ENCODE data around the gene EPOP. TPM values are rescaled to one million over a fixed set of nuclear protein-coding genes. Genes with fewer than 3 reads are reported as not detected.

Gene EPOP
- total RNA-seq, 2 donors from 2014 or later: 3.2 to 5.0 TPM

DNA sequence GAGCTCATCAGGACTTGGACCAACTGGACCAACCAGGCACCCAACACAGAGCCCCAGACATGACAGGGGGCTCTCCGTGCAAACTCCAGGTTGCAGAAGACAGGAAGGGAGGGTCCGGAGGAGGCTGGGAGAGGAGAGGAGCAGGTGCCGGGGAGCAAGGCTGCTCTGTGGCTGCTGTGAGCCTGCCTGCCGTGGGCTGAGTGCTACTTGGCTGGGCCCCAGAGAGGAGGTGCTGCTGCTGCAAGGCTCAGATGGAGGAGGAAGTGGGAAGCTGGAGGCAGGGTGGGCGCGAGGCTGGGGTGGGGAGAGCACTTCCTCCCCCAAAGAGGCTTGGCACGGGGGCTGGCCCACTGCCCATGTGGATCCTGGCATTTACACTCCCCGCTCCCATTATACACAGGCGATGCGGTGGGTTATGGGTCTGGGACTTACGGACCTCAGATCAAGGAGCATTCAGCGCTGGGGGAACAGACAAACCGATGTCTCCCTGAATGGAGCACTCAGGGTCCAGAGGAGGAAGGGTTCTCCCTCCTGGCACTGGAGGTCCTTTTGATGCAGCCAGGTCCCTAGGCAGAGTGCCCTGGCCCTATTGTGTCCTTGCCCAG, 15.9 kb downstream of the EPOP start:
- Histone ChIP-seq H3K36me3 (ENCODE audit: control insufficient read depth, insufficient read depth, low read length) (no peaks in the 10 kb centered on the region), H3K9ac (ENCODE audit: extremely low read depth, low read length, poor library complexity, severe bottlenecking) (no peak overlapping the region), H3K27me3 (ENCODE audit: control insufficient read depth, insufficient read depth, low read length, poor library complexity, severe bottlenecking) (no peaks in the 10 kb centered on the region), H3K27ac (ENCODE audit: low read depth, low read length) (no peak overlapping the region), H3K4me3 (ENCODE audit: low read length) (no peak overlapping the region), H3K4me1 (ENCODE audit: control insufficient read depth, insufficient read depth, low read length) (no peaks in the 10 kb centered on the region), H3K9me3 (ENCODE audit: control insufficient read depth, low read length) (no peaks in the 10 kb centered on the region)
- peak; percentile 49 for DNase-seq
- H3K4me1 Mint-ChIP-seq: peaks cover 6% of the 10 kb centered on the region
- H3K4me3 Mint-ChIP-seq: no peak overlapping the region
- WGBS, 2 experiments (ENCODE audit: insufficient coverage in 1 of 2, insufficient read length in 1 of 2): 88 to 92% methylated on average over 10 to 13 of the region's 13 CpGs
- TF ChIP-seq, protein P1, sequence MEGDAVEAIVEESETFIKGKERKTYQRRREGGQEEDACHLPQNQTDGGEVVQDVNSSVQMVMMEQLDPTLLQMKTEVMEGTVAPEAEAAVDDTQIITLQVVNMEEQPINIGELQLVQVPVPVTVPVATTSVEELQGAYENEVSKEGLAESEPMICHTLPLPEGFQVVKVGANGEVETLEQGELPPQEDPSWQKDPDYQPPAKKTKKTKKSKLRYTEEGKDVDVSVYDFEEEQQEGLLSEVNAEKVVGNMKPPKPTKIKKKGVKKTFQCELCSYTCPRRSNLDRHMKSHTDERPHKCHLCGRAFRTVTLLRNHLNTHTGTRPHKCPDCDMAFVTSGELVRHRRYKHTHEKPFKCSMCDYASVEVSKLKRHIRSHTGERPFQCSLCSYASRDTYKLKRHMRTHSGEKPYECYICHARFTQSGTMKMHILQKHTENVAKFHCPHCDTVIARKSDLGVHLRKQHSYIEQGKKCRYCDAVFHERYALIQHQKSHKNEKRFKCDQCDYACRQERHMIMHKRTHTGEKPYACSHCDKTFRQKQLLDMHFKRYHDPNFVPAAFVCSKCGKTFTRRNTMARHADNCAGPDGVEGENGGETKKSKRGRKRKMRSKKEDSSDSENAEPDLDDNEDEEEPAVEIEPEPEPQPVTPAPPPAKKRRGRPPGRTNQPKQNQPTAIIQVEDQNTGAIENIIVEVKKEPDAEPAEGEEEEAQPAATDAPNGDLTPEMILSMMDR (conservative IDR thresholded peaks at IDR 0.05): no peak
- H3K36me3 Mint-ChIP-seq (ENCODE audit: low read depth): no peaks in the 10 kb centered on the region
- no peak overlapping the region for H3K27ac Mint-ChIP-seq
- H3K9me3 Mint-ChIP-seq: no peaks in the 10 kb centered on the region
- peaks cover 11% of the 10 kb centered on the region for H3K27me3 Mint-ChIP-seq (ENCODE audit: insufficient read depth)

DNA sequence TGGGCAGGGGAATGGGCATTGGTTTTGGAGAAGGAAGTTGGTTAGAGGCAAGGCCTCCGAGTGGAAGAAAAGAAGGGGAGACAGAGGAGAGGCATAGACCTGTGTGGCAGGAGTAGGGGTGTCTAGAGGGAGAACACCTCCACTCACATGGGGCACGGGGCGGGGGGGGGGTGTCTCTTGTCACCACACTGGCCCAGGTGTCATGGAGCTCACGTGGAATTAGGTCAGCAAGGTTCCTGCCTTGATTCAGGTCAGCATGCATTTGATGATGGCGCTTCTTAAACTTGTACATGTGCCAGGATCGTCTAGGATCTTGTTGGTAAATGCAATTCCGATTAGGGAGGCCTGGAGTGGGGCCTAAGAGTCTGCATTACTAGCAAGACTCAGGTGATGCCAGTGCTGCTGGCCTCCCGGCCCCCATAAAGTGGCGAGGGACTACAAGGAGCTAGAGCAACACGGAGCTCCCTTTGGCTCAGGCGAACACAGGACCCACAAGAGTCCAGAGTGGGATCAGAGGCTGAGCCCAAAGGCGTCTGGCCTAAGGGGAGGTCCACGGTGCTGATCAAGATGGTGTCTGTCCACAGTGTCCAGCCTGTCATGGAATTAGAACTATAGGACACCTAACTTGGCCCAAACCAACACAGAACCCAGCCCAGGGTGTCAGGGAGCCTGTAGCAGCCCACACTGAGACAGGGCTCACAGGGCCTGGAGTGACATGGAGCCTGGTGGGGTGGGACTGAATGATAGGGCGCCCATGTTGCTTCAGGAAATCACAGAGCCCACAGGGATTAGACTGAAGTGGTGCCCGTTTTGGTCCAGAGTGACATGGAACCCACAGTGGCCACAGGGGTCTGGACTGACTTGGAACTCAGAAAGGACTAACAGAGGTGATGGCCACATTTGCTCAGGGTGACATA, 16.7 kb downstream of the EPOP start:
- Mint-ChIP-seq H3K4me1 (peaks cover 6% of the 10 kb centered on the region), H3K9me3 (no peaks in the 10 kb centered on the region), H3K27ac (no peak overlapping the region), H3K36me3 (ENCODE audit: low read depth) (no peaks in the 10 kb centered on the region), H3K27me3 (ENCODE audit: insufficient read depth) (peaks cover 13% of the 10 kb centered on the region), H3K4me3 (no peak overlapping the region)
- no peak overlapping the region for H3K9ac ChIP-seq (ENCODE audit: extremely low read depth, low read length, poor library complexity, severe bottlenecking)
- H3K27ac ChIP-seq (ENCODE audit: low read depth, low read length): no peak overlapping the region
- H3K4me1 ChIP-seq (ENCODE audit: control insufficient read depth, insufficient read depth, low read length): no peaks in the 10 kb centered on the region
- H3K27me3 ChIP-seq (ENCODE audit: control insufficient read depth, insufficient read depth, low read length, poor library complexity, severe bottlenecking): no peaks in the 10 kb centered on the region
- H3K9me3 ChIP-seq (ENCODE audit: control insufficient read depth, low read length): no peaks in the 10 kb centered on the region
- no peak overlapping the region for H3K4me3 ChIP-seq (ENCODE audit: low read length)
- peak; percentile 43 for DNase-seq
- TF ChIP-seq, protein P1 (conservative IDR thresholded peaks at IDR 0.05): no peak
- 86 to 88% methylated on average over 10 to 15 of the region's 15 CpGs for WGBS, 2 experiments (ENCODE audit: insufficient coverage in 1 of 2, insufficient read length in 1 of 2)
- H3K36me3 ChIP-seq (ENCODE audit: control insufficient read depth, insufficient read depth, low read length): no peaks in the 10 kb centered on the region

DNA sequence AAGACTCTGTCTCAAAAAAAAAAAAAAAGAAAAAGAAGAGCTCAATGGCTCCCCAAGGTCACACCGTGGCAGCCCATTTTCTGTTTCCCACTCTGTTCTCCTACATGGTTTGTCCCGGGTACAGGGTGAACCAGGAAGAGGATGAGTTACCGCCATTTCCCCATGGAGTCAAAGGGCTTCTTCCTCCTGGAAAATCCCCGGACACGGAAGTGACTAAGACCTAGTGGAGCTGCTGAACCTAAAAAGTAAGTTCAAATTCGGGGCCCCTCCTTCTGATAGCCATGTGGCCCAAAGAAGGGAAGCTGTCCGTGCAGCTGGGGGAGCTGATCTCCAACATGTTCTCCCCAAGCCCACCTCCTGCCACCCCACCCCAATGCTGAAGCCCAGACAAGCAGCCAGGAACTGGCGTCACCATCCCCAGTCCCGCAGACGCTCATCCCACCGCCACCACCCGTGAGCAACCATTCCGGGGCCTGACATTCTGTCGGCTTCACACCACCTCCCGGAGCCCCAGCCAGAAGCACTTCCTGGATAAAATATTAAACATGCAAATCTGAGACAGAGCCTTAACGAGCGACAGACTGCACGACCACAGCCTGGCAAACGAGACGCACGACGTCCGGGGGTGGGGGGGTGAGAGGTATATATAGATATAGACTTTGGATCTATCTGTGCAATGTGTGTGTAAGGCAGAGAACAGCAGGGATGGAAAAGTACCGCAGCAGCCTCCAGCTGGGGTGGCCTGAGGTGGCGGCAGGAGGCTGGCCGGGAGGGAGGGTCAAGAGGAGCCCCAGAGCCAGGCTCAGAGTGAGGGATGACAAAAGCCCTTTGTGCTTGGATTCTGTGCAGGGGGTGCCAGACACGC, 17.6 kb downstream of the EPOP start:
- Mint-ChIP-seq H3K4me1 (peaks cover 6% of the 10 kb centered on the region), H3K36me3 (ENCODE audit: low read depth) (no peaks in the 10 kb centered on the region), H3K4me3 (no peak overlapping the region), H3K27ac (no peak overlapping the region), H3K27me3 (ENCODE audit: insufficient read depth) (peaks cover 11% of the 10 kb centered on the region), H3K9me3 (no peaks in the 10 kb centered on the region)
- H3K9me3 ChIP-seq (ENCODE audit: control insufficient read depth, low read length): no peaks in the 10 kb centered on the region
- H3K36me3 ChIP-seq (ENCODE audit: control insufficient read depth, insufficient read depth, low read length): no peaks in the 10 kb centered on the region
- 83 to 87% methylated on average over 20 to 27 of the region's 27 CpGs for WGBS, 2 experiments (ENCODE audit: insufficient coverage in 1 of 2, insufficient read length in 1 of 2)
- peak; percentile 62 for DNase-seq
- TF ChIP-seq, protein P1 (conservative IDR thresholded peaks at IDR 0.05): no peak
- H3K27me3 ChIP-seq (ENCODE audit: control insufficient read depth, insufficient read depth, low read length, poor library complexity, severe bottlenecking): no peaks in the 10 kb centered on the region
- H3K4me1 ChIP-seq (ENCODE audit: control insufficient read depth, insufficient read depth, low read length): no peaks in the 10 kb centered on the region
- no peak overlapping the region for H3K9ac ChIP-seq (ENCODE audit: extremely low read depth, low read length, poor library complexity, severe bottlenecking)
- H3K4me3 ChIP-seq (ENCODE audit: low read length): no peak overlapping the region
- no peak overlapping the region for H3K27ac ChIP-seq (ENCODE audit: low read depth, low read length)

Data from endodermal cell (in vitro differentiated cells).